Stimulated activated CD8-positive, alpha-beta memory T cell treated with anti-CD3 and anti-CD28 coated beads, Interleukin-4, amount 100 ng/mL, for 4 hours (primary cell): Measurements from ENCODE around the gene C14orf132.
"Not testable (repeated sequence)": the region's sequence is repeated elsewhere in the genome, so short reads cannot be mapped to it uniquely, and the experiment has no call there.

Source experiments
- DNase-seq, 2 donors: peaks; one replicate each; pipeline ENCODE4 v3.0.0-alpha.2; 2020; ENCODE audit warnings: low read depth in 2 of 2, low spot score in 1 of 2

The C14orf132 gene

DNA sequence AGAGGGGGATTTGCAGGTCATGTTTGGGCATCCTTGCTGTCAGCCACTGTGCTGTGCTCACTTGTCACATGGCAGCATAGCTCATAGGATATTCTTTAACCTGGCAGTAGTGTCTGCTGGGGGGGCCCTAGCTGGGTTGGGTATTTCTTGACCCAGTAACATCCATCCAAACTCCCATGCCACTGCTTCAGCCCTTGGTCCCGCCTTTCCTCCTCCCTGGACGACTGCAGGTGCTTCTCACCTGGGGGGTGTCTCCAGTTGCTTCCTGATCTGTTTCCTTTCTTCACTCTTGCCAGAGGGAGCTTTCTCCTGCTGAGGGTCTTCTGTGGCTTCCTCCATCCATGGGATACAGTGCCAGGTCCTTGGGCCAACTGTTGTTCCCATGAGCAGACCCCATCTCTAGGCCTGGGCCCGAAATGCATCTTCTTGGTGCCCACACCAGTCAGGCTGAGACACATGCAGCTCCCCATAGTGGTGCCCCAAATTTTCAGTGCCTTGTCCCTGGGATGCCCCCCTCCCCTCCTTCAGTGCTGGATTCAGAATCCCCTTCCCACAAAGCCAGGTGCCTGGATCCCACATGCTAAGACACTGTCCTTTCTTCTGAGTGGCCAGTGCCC is 20.5 kb downstream of the C14orf132 start:
- DNase-seq = no peak

DNA sequence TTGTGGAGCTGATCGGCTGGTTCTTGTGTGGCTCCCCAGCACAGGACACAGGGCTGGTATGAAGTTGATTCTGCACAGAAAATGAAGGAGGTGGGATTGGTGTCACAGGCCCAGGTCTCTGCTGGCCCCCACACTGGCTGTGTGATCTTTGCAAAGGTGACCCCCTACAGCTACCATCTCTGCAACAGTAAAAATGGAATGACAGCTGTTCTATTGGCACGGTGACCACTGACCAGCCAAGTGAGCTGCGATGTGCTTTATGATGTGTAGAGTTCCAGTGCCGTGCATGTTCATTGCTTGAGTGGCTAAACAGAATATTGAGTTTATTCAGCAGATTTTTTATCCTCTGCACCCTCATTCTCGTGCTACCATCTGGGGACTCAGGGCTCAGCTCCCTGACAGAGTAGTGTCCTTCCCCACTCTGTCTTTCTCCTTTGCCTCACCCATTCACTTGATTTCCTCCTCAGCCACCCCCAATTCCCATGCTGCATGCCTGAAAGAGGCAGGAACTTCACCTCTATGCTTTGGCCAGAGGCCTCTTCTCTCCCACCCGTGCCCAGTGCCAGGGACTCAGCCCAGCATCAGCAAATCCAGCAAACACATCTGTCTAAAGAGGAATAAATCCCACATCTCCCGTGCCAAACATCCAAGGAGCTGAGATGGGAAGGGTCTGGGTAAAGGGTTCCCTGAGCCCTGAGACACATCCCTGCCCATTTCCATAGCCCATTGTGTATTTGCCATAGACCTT is 21.2 kb downstream of the C14orf132 start:
- no peak for DNase-seq

DNA sequence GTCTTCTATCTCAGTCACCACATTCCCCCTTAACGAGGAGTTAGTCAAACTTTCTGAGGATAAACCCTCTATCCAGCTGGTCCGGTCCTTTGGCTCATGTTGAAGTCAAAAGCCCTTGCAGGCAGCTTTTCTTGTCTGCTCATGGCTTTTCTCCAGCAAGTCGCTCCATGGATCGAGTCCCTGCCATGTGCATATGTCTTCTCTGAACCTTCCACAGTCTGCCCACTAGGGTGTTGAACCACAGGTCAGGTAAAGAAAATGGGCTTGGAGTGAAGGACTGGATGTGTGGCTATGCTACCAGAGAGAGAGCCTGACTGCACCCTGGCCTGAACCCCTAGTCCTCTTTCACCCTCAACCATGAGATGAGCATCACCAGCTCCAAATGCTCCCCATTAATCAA is 22.8 kb downstream of the C14orf132 start:
- no peak for DNase-seq

DNA sequence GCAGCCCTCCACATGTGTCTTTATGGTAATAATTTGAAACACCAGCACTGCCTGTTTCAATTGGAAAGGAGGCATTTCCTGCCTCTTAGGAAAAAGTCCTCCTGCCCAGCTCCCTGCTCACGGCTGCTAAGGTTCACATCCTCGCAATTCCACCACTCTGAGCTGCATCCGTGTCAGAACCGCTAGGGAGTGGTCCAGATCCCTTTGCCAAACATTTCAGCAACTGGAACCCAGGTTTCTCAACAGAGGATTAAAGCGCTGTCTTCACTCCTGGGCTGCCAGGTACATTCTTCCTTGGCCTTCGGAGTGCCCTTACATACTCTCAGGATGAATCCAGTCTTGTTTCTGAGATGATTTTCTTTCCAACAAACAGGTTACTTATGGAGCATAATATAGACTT is 23.3 kb downstream of the C14orf132 start:
- no peak for DNase-seq

DNA sequence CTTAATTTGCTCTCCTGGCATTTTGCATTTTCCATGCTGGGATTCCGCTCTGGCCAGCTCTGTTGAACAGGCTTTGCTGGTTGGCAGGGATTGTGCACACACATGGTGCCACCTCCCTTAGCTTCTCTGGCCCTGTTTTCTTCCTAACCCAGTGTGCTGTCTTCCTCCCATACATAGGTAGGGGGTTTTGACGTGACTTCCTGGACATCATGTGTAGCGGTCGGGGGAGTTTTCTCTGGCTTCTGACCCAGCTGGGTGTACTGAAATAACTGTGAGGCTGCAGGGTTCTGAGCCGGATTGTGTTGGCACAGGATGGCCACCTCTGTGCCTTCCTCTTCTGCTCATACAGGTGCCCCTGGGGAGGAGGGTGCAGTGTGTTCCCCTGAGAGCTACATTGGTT is 25.7 kb downstream of the C14orf132 start:
- no peak for DNase-seq

DNA sequence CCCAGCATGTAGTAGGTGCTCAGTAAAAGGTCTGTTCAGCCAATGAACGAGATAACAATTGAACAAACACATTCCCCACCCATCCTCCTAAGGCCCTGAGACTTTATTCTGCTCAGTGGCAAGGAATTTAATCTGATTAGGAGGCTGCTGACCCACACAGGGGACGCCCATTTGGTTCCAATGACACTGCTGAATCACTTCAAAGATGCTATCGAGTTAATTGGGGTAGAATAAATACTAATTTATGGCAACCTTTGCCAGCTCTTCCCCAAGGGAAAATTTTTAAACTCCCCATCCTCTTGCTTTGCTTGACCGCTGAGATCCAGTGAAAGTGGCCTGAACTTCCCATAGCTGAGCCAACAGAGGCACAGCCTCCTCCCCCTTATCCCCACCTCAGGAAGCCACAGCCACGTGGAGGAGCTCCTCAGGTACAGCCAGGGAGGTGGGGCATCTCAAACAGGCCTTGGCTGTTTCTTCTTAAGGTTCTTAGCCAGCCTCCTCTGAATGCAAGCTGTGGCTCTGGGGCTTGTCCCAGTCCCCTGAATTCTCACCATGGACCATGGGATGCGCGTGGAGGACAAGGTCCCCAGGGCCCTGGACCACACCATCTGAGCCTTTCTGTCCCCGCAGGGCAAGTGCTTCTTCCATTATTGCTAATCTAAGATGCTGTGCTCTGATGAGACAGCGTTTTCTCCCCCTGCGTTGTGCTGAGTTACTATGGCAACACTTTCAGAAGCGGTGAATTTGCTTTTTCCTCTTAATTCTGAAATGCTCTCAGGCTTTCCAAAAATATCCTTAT is 26.7 kb downstream of the C14orf132 start:
- no peak for DNase-seq

DNA sequence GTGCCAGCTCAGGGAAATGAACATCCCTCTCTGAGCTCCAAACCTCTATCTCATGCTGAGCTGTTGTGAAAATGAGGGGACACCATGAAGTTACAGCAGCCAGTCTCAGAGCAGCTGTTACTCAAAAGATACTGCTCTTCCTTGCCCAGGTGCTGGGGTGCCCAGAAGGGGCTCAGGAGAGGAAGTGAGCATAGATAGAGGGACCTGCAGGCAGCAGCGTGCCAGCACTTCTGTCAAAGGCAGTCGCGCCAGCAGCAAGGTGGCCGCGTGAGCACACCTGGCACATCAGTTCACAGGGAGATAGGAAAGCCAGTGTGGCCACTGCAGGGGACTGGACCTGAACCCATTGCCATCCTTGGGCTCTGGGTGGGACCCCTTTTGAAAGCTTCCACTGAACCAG is 27.8 kb downstream of the C14orf132 start:
- DNase-seq = no peak

DNA sequence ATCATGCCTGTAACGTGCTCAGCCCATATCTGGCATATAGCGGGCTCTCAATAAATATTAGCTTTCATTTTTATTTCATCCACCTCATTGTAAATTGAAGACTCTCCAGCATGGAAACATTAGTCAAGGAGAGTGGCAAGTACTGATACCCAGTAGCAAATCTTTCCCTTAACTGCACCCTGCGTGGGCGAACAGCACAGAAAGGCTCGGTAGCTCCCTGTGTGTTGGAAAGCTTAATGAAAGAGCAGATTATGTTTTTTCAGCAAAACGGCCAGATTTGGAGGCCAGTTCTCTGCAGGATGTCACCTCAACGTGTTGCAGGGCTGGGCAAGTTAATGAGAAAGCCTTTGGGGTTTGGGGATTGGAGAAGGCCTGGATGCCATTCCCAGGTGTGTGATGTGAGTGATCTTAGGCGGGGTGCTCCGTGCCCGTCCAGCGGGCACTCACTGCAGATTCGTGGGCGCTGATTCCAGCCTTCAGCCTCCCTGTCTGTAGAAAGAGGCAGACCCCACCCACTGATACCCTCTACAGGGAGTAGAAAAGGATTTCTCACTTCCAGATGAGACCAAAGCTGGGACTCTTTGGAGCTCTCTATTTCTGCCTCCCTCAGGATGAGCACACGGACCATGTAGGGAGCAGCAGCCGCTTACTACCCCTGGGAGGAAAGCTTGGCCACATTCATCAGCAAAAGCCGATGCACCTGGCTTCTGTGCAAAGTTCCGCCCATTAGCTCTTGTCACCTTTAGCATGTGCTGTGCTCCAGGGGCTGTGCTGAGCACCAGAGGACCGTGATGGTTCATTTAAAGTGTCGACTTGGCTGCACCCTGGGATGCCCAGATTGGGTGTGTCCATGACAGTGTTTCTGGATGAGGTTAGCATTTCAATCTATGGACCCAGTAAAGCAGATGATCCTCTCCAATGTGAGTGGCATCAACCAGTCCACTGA is 29.1 kb downstream of the C14orf132 start:
- DNase-seq = no peak

DNA sequence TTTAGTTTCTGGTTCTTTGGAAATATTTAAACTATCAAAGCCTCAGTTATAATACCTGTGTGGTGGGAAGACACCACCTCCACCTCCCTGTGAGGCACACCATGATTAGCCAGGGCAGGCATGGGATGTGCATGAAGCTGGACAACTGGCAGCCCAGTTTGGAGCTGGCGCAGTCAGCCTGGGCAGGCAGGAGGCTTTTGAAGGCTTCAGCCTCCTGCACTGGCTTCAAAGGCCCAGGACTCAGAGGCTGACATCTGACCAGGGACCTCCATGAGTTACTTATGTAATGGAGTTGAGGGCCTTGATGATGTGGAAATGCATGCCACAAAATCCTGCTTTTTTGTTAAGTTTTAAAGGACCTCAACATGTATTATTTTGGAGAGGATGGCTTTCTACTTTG is 30.3 kb downstream of the C14orf132 start:
- DNase-seq = no peak

DNA sequence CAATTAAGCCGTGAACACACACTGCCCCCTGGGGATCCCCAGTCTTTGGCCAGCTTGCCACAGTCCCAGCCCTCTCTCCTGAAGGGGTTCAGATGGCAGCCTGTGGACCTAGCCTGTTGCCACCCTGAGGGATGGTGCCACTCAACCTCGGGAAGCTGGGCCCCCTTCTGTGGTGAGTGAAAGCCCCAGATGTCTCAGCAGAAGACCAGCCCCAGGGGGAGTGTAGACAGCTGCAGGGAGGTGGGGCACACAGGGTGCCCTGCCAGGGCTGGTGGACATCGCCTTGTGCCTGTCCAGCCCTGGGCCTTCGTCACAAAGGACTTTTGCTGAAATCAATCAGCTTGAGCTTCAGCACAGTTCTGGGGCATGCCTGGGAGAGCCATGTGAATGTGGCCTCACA is 32.4 kb downstream of the C14orf132 start:
- no peak for DNase-seq

DNA sequence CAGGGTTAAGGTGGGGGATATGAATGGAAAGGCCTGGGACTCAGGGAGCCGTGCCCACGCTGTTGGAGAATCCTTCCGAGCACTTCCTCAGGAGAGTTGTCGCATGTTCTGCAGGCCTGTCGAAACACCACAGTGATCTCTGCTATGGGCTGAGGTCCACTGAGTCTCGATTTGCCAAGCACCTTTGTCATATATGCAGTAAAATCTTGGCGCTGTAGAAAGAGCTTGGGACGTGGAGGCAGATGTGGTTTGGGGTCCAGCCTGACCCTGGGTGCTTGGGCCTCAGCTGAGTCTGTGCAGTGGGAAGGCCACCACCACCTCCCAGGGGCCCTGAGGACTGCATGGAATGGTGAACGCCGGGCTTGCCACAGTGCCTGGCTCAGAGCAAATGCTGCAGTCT is 32.9 kb downstream of the C14orf132 start:
- DNase-seq = no peak

DNA sequence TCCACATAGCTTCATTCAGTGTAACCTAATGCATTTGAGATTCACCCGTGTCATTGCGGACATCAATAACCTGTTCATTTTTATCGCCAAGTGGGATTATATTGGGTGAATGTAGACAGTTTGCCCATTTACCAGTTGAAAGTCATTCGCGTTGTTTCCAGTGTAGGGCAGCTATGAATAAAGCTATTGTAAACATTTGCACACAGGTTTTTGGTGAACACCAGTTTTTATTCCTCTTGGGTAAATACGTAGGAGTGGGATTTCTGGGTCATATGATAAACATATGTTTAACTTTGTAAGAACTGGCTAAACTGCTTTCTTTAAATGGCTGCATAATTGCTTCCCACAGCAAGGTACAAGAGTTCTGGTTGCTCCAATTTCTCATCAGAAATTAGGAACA is 33.6 kb downstream of the C14orf132 start:
- no peak for DNase-seq

DNA sequence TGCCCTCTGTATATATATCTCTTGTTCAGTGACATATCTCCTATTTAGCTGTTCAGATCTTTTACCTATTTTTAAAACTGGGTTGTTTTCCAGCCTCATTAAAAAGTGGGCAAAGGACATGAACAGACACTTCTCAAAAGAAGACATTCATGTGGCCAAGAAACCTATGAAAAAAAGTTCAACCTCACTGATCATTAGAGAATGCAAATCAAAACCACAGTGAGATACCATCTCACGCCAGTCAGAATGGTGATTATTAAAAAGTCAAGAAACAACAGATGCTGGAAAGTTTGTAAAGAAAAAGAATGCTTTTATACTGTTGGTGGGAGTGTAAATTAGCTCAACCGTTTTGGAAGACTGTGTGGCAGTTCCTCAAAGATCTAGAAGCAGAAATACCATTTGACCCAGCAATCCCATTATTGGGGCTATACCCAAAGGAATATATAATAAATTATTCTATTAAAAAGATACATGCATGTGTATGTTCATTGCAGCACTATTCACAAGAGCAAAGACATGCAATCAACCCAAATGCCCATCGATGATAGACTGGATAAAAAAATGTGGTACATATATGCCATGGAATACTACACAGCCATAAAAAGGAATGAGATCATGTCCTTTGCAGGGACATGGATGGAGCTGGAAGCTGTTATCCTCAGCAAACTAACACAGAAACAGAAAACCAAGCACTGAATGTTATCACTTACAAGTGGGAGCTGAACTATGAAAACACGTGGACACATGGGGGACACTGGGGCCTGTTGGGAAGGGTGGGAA is 34.3 kb downstream of the C14orf132 start:
- DNase-seq = not testable (repeated sequence)

DNA sequence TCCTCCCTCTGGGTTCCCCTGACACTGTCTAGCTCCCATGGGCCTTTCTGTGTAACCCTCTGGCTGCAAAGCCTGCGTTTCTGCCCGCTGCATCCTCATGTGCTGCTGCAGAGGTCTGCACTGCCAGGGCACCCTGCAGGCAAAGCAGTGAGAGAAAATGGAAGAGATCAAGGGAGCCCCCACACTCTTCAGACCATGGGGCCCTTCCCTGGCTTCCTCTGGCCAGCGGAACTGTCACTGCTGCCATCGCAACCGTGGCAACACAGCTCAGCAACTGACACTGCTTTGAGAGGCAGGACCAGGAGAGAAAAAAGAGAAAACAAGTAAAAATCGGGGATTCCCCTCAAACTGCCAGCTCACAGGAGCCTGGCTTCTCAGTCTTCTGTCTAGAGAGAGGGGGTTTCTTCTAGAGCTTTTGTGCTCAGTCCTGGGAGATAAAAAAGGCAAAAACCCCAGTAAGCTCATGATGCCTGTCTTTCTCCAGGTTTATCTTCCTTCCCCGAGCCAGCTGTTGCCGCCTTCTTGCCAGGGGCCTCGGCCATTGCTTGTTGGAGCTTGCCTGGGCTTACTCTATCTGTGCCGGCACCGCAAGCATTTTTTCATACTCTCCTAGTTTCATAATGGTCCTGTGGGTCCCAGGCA is 38.9 kb downstream of the C14orf132 start:
- no peak for DNase-seq

DNA sequence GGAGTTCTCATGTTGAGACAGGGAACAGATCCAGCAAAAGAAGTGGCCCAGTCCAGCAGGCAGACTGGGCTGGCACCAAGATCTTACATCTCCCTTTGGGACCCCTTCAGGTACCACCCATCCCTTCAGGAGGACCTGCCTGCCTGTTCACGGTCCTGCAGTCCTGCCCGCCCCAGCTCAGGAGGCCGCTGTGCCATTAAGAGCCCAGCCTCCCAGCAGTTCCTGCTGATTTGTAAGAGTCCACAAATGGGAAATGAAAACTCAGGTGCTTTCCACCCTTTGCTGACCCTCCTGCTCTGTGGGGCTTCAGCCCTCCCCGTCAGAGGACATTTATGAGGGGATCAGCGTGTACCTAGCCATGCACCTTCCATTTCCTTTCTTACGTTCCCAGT is 39.5 kb downstream of the C14orf132 start:
- DNase-seq = no peak

DNA sequence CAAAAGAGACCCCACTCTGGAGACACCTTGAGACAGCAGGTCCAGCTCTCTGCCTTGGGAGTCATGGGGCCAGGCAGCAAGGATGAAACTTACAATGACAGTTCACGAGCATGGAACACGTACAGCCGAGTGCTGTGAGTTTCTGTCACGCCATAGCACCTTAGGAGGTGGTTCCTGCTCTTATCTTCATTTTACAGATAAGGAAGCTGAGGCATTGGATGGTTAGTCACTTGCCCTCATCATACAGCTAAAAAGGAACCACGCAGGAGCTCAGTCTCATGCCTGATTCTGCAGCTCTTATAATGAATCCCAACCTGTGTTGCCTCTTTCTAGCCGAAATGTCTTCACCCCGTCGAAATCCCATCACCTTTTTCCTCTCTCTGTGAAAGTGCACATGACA is 39.9 kb downstream of the C14orf132 start:
- no peak for DNase-seq

DNA sequence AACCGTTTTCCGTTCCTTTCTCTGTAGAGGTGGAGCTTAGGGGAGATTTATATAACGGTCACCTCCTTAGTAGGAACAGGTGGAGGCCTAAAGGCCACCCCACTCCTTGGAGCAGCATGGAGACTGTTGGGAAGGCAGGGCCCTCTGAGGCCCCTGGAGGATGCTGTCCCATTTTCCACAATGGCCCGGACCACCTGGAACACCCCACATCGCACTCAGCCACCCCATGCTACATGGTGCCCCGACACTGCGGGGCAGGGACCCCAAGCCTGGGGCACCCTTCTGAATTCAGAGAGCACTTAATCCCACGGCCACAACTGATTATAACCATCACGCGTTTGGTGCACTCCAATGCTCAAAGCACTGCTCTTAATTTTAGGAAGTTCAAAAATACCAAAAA is 41.4 kb downstream of the C14orf132 start:
- no peak for DNase-seq

DNA sequence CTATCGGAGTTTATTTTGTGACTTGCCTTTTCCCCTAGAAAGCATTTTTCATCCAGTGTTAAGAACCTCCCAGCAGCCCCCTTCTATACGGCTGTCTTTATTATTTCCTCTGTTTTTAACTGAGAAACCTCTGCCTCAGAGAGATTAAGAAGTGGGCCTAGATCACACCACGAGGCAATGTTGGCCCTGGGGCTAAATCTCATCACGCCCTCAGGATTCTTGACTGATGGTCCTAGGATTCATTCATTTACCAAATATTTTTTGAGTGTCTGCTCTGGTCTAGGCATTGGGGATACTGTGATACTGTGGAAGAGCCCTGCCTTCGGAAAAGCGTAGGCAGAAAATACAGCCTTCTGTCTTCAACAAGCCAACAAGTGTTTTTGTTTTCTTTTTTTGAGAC is 42.1 kb downstream of the C14orf132 start:
- DNase-seq = no peak

DNA sequence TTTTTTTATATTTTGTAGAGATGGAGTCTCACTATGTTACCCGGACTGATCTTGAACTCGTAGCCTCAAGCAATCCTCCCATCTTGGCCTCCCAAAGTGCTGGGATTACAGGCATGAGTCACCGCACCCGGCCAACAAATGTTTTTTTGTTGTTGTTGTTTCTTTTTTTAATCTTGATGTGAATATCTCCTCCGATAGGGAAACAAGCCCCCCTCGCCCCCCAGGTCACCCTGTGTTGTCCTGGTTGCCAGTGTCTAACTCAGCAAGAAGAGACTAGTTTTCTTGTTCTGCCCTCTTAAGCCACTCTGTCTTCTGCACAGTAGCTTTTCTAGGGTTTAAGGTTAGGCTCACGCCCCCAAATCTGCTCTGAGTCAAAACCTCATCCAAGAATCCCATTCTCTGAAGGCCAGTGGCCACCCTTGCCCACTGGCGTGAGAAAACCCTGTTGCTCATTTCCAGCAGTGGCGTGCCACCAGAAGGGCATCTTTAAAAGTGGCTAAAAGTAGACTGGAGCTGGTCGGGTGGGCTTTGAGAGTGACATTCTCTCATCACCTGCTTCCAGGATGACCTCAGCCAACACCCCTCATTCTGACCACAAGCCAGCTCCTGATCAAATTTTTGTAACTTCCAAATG is 42.7 kb downstream of the C14orf132 start:
- no peak for DNase-seq
